Erythroblast (primary cell): ENCODE measurements around the gene ABHD16A.

Experiments used
- GATA1 ChIP-seq: IDR thresholded peaks from 2 replicates; pipeline ENCODE4 v1.6.1; 2011; ENCODE audit warnings: low read depth, mild to moderate bottlenecking, control low read depth, low read length, moderate library complexity
- POLR2A ChIP-seq: IDR thresholded peaks from 2 replicates; pipeline ENCODE4 v1.6.1; 2011; ENCODE audit warnings: mild to moderate bottlenecking, low read length

DNA sequence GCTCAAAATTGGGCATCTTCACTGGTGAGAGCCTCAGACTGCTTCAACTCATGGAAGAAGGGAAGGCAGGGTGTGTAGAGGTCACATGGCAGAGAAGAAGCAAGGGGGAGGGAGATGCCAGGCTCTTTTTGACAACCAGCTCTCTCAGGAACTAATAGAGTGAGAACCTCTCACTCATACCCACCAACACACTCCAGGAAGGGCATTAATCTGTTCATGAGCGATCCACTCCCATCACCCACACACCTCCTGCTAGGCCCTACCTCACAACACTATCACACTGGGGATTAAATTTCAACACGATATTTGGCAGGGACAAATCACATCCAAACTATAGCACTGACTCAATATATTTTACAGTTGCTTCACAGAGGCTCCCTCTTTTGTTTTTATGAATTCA lies 38.7 kb upstream of the ABHD16A start:
- no peak for TF ChIP-seq POLR2A
- no peak for TF ChIP-seq GATA1
